22Rv1 (cell line): ENCODE measurements around the gene SF3B2.

Experiments used
- ZFX ChIP-seq: fragments of 450-650 bp; IDR thresholded peaks from 2 replicates; pipeline ENCODE4 v1.6.1; 2017; ENCODE audit warnings: antibody characterized with exemption, borderline replicate concordance
- TF ChIP-seq, protein P1 (sequence below): fragments of 450-650 bp; IDR thresholded peaks from 2 replicates; pipeline ENCODE4 v1.5.1; 2017; ENCODE audit warnings: mild to moderate bottlenecking

DNA sequence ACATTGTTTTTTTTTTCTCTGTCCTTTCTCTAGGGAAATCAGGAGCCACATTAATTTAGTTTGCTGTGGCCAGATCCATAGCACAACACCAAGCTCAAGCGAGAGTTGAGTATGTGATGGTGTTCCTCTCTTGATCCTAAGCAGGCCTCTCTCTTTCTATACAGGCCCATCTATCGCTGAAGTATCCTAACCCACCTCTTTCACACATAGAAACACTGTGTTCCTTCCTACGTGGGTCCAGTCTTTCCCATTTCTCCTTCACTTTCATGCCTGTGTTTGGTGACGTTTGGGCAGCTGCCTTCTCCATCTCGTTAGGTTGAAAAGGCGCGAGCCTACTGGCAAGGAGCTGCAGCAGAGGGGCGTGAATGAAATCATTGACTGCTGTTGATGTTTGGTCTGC, 20.4 kb downstream of the SF3B2 start:
- TF ChIP-seq, protein P1, sequence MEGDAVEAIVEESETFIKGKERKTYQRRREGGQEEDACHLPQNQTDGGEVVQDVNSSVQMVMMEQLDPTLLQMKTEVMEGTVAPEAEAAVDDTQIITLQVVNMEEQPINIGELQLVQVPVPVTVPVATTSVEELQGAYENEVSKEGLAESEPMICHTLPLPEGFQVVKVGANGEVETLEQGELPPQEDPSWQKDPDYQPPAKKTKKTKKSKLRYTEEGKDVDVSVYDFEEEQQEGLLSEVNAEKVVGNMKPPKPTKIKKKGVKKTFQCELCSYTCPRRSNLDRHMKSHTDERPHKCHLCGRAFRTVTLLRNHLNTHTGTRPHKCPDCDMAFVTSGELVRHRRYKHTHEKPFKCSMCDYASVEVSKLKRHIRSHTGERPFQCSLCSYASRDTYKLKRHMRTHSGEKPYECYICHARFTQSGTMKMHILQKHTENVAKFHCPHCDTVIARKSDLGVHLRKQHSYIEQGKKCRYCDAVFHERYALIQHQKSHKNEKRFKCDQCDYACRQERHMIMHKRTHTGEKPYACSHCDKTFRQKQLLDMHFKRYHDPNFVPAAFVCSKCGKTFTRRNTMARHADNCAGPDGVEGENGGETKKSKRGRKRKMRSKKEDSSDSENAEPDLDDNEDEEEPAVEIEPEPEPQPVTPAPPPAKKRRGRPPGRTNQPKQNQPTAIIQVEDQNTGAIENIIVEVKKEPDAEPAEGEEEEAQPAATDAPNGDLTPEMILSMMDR: no peak
- TF ChIP-seq ZFX: no peak
